Loucy (cell line): Measurements from ENCODE around the gene TLX2.

ENCODE experiments used
- H2AFZ ChIP-seq: fragments of 200-600 bp; sonication (generic); 2 replicates; pipeline ENCODE4 v1.6.0; 2016; ENCODE audit warnings: antibody characterized with exemption, mild to moderate bottlenecking, low read length, moderate library complexity
- H3F3A ChIP-seq: fragments of 200-600 bp; 2 replicates; pipeline ENCODE4 v1.6.0; 2016; ENCODE audit warnings: antibody characterized with exemption, low read depth, mild to moderate bottlenecking
- H3K27me3 ChIP-seq: fragments of 200-600 bp; sonication (generic); 2 replicates; pipeline ENCODE4 v1.6.1; 2014; ENCODE audit warnings: low read length, mild to moderate bottlenecking; ENCODE audit not compliant: insufficient read depth, poor library complexity, severe bottlenecking
- H3K36me3 ChIP-seq: fragments of 200-600 bp; sonication (generic); 2 replicates; pipeline ENCODE4 v1.6.1; 2016; ENCODE audit warnings: low read length; ENCODE audit not compliant: insufficient read depth
- H3K4me1 ChIP-seq: fragments of 200-600 bp; sonication (generic); 2 replicates; pipeline ENCODE4 v1.5.1; 2014; ENCODE audit warnings: low read length, mild to moderate bottlenecking; ENCODE audit not compliant: insufficient read depth, poor library complexity, severe bottlenecking
- H3K4me2 ChIP-seq: fragments of 200-600 bp; sonication (generic); 2 replicates; pipeline ENCODE4 v1.6.0; 2014; ENCODE audit warnings: antibody characterized with exemption, low read length, low read depth, mild to moderate bottlenecking; ENCODE audit not compliant: poor library complexity, severe bottlenecking
- H3K4me3 ChIP-seq: fragments of 200-600 bp; sonication (generic); 2 replicates; pipeline ENCODE4 v1.5.1; 2014; ENCODE audit warnings: low read length, mild to moderate bottlenecking, mixed read lengths; ENCODE audit not compliant: poor library complexity, severe bottlenecking
- H3K79me2 ChIP-seq: fragments of 200-600 bp; sonication (generic); 2 replicates; pipeline ENCODE4 v1.6.1; 2014; ENCODE audit warnings: low read length; ENCODE audit not compliant: insufficient read depth
- H3K9ac ChIP-seq: fragments of 200-600 bp; sonication (generic); 2 replicates; pipeline ENCODE4 v1.6.0; 2014; ENCODE audit warnings: mild to moderate bottlenecking, low read depth, low read length, moderate library complexity; ENCODE audit not compliant: poor library complexity, severe bottlenecking
- H3K9me2 ChIP-seq: fragments of 200-600 bp; sonication (generic); replicated peaks from 2 replicates; pipeline ENCODE4 v1.6.1; 2016; ENCODE audit warnings: low read depth, low read length, mixed read lengths
- H3K9me3 ChIP-seq: fragments of 200-600 bp; sonication (generic); 2 replicates; pipeline ENCODE4 v1.6.1; 2014; ENCODE audit warnings: mild to moderate bottlenecking, antibody characterized with exemption, low read length, low read depth; ENCODE audit not compliant: insufficient read depth
- H4K20me1 ChIP-seq: fragments of 200-600 bp; sonication (generic); 2 replicates; pipeline ENCODE4 v1.6.0; 2014; ENCODE audit warnings: antibody characterized with exemption, low read length, mild to moderate bottlenecking; ENCODE audit not compliant: insufficient read depth, poor library complexity, severe bottlenecking
- EZH2phosphoT487 ChIP-seq: fragments of 200-600 bp; IDR thresholded peaks from 2 replicates; pipeline ENCODE4 v1.6.1; 2018; ENCODE audit warnings: antibody characterized with exemption, mild to moderate bottlenecking, moderate library complexity, borderline replicate concordance
- TF ChIP-seq, protein P1 (sequence below): fragments of 200-600 bp; sonication (generic); conservative IDR thresholded peaks from 2 replicates; pipeline ENCODE4 v1.5.1; 2014; ENCODE audit warnings: mild to moderate bottlenecking, antibody characterized with exemption, low read length

TLX2 gene

DNA sequence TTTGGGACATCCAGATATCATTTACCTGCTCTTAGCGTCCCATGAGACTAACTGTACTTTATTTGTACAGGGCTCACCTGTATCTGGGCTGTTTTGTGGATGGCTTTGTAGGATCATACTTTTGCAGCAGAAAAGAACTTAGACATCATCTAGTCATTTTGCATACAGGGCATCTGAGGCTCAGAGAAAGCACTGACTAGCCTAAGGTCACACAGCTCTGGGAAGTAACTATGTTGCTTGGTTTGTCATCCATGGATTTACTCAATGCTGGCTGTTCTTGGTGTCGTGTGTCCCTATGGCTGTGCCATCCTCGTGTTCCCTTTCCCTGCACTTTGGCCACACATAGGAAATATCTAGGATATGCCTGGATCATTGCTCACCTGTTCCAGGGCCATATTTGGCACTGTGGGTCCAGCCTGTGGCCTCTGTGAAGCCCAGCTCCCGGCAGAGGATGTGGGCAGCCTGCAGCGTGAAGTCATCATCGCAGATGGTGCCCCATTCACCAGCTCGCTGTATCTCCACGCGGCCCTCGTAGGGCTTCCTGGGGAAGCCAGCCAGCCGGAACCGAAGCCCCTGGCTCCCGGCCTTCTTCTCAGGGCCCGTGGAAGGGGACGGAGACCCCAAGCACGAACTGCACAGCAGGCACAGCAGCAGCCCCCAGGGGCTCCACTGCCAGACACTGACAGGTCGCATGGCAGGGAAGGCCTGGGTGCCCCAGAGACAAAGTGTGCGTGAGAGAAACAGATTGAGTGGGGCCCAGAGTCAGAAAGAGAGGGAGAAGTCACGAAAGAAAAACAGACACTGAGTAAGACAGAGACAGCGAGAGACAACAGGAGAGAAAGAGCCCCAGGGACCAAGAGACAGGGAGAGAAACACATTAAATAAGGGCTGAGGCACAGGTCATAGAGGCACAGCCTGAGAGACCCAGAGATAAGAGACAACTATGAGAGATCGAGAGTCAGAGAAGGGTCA is 38.0 kb downstream of the TLX2 start:
- no peak overlapping the region for H2AFZ ChIP-seq
- peaks cover 37% of the 10 kb centered on the region for H3K4me1 ChIP-seq
- H4K20me1 ChIP-seq, result peaks cover 9% of the 10 kb centered on the region
- no peaks in the 10 kb centered on the region for H3K9me3 ChIP-seq
- H3K4me2 ChIP-seq, result no peak overlapping the region
- no peaks in the 10 kb centered on the region for H3K36me3 ChIP-seq
- H3F3A ChIP-seq, result no peaks in the 10 kb centered on the region
- H3K9me2 ChIP-seq, result no peaks in the 10 kb centered on the region
- no peak overlapping the region for H3K9ac ChIP-seq
- H3K27me3 ChIP-seq, result no peaks in the 10 kb centered on the region
- TF ChIP-seq, protein P1, sequence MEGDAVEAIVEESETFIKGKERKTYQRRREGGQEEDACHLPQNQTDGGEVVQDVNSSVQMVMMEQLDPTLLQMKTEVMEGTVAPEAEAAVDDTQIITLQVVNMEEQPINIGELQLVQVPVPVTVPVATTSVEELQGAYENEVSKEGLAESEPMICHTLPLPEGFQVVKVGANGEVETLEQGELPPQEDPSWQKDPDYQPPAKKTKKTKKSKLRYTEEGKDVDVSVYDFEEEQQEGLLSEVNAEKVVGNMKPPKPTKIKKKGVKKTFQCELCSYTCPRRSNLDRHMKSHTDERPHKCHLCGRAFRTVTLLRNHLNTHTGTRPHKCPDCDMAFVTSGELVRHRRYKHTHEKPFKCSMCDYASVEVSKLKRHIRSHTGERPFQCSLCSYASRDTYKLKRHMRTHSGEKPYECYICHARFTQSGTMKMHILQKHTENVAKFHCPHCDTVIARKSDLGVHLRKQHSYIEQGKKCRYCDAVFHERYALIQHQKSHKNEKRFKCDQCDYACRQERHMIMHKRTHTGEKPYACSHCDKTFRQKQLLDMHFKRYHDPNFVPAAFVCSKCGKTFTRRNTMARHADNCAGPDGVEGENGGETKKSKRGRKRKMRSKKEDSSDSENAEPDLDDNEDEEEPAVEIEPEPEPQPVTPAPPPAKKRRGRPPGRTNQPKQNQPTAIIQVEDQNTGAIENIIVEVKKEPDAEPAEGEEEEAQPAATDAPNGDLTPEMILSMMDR, result no peak
- TF ChIP-seq EZH2phosphoT487, result no peak
- H3K4me3 ChIP-seq, result no peak overlapping the region
- peaks cover 26% of the 10 kb centered on the region for H3K79me2 ChIP-seq

DNA sequence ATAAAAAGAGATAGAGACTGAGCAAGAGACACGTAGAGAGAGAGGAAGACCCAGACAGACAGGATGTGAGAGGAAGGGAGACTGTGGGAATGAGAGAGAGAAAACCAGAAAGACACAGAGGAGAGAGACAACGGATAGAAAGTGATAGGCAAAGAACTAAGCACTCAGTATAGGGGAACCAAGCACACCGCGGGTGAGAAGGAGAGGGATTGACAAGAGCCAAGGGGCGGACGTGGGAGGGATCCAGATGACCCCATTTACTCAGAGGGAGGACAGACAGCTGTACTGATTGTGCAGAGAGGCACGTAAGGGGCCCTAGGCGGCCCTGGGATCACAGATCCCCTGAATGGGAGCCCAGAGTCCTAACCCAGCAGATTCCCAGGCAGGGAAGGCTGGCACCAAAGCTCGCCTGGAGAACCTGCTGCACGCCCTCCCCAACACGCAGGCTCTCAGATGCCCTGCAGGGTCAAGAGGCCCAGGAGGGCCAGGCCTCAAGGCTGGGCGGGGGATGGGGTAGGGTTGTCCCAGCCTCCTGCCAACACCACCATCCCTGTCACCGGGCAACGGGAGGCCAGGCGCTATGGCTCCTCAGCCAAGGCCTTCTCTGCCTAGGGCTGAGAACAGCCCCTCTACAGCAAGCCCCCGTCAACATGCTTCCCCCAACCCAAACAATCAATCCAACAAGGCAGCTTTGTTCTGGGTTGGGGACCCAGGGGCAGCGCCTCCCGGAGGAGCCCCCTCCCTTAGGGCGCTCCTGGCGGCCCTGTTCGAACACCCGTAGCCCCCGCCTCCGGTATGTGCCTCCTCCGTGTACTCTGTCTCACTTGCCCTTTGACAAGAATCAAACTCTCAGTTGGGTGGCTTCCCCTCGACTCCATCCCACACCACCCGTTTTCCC is 38.9 kb downstream of the TLX2 start:
- Histone ChIP-seq H3F3A (no peaks in the 10 kb centered on the region), H3K4me3 (peak overlapping the region; percentile 100), H3K4me2 (peak overlapping the region; percentile 95), H3K27me3 (no peaks in the 10 kb centered on the region), H3K79me2 (peaks cover 26% of the 10 kb centered on the region), H3K4me1 (peaks cover 39% of the 10 kb centered on the region), H3K36me3 (no peaks in the 10 kb centered on the region), H3K9me2 (no peaks in the 10 kb centered on the region), H4K20me1 (peaks cover 9% of the 10 kb centered on the region), H3K9me3 (no peaks in the 10 kb centered on the region), H3K9ac (peak overlapping the region; percentile 97), H2AFZ (peak overlapping the region; percentile 99; the same call in 1 of the 2 replicates)
- TF ChIP-seq, protein P1, result no peak
- TF ChIP-seq EZH2phosphoT487, result no peak

DNA sequence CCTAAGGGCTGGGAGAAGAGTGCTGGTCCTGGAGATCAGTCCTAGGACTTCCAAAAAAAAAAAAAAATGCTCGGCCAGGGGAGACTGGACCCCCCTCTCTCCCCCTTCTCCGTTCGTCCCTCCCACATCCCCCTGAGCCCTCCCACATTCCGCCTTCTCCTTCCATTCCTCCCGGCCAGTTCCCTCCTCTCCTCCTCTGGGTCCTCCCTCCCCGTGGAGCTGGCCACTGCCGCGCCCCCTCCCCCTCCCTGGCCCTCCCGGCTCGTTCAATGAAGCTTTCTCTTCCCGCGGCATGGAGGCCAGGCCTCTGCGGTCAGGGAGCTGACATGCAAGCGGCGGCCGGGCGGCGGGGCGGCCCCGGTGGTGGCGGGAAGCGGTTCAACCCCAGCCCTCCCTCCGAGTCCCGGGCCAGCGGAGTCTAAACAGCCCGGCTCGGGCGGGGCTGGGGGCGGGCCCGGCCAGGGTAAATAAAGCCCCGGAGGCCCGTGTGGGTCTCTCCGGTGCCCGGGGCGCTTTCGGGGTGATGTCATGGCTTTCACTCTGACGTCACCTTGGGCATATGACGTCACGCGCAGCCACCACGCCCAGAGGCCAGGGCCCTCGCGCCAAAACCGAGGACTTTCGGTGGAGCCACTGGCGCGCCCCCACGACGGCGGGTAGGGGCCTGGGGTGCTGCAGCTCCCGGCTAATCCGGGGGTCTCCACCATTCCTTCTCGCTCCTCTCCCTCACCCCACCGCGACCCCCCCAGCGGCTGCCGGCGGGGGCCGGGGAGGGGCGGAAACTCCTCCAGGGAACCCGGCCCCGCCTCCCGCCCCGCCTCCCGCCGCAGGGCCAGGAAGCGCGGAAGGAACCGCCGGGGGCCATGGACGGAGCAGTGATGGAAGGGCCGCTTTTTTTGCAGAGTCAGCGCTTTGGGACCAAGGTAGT is 39.9 kb downstream of the TLX2 start, which contains the start of the genes DOK1 and LOXL3:
Gene DOK1, plus strand, starts transcription at position 829 of the 928 bp plus-strand sequence. Its CDS starts 35 bp downstream, at position 864.
Gene LOXL3, minus strand, starts transcription at position 51 of the 928 bp plus-strand sequence. CDS start 1,308 bp downstream, outside the sequence.
- Histone ChIP-seq H3K4me1 (peaks cover 39% of the 10 kb centered on the region), H2AFZ (peak within 1 kb of the TSS; percentile 99), H3K36me3 (no peaks in the 10 kb centered on the region), H3K79me2 (peaks cover 26% of the 10 kb centered on the region), H3K9ac (peak within 1 kb of the TSS; percentile 97), H3F3A (no peaks in the 10 kb centered on the region), H4K20me1 (peaks cover 9% of the 10 kb centered on the region), H3K9me2 (no peaks in the 10 kb centered on the region), H3K9me3 (no peaks in the 10 kb centered on the region), H3K4me2 (peak within 1 kb of the TSS; percentile 95), H3K4me3 (peak within 1 kb of the TSS; percentile 100), H3K27me3 (no peaks in the 10 kb centered on the region)
- no peak for TF ChIP-seq EZH2phosphoT487
- TF ChIP-seq, protein P1, result no peak
